Cerebellar nuclear complex (tissue), 1 donor: ENCODE results near the gene CDH22.
A peak's percentile ranks its signal among the peaks of the same experiment; 100 is the strongest.

Experiments
- DNase-seq, 2 experiments: peaks; one replicate each; lab custom pipeline; 2025; lab: John Stamatoyannopoulos, UW

Gene CDH22

GRCh38 chr20:46298374-46298773 is 9.9 kb downstream of the CDH22 start:
- no peak for DNase-seq

GRCh38 chr20:46296526-46297250 is 11.6 kb downstream of the CDH22 start:
- DNase-seq, result peak in 1 of 2 experiments; percentile 67

GRCh38 chr20:46293084-46293483 is 15.2 kb downstream of the CDH22 start:
- no peak for DNase-seq

DNA sequence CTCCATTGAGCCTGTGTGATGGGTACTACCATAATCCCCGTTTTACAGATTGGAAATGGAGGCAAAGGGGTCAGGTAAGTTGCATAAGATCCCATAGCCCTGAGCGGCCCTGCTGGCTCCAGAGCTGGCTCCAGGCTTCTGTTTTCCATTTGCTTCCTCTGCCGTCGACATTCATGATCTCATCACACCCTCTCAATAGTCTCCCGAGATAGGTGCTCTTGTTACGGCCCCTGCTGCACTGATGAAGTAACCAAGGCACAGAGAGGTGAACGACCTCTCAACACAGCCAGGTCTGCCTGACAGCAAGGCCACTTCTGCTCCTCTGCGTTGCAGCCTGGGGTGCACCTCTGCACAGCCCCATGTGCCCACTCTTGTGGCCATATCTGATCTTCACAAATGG is 16.9 kb downstream of the CDH22 start:
- no peak for DNase-seq

DNA sequence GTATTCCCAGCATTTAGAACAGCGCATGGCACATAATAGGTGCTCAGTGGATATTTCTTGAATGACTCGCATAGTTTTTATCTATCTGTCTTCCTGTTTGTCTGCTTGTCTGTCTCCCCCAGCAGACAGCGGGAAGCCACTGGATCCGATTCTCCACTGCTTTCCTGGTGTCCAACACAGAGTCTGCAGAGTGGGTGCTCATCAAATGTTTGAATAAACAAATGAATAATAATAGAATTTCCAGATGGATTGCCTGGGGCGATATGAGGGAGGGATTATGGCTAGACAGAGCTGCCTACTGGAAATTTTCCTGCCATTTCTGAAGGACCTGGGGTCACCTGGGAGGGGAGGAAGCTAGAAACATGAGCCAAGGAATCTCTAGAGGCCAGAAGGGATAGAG is 18.9 kb downstream of the CDH22 start:
- DNase-seq, result no peak

GRCh38 chr20:46286977-46287376 is 21.3 kb downstream of the CDH22 start:
- no peak for DNase-seq

GRCh38 chr20:46286382-46286781 is 21.9 kb downstream of the CDH22 start:
- DNase-seq, result no peak

GRCh38 chr20:46285740-46286139 is 22.6 kb downstream of the CDH22 start:
- DNase-seq, result no peak

- no peak for DNase-seq
Observed at GRCh38 chr20:46285072-46285471, 23.2 kb downstream of the CDH22 start.

DNA sequence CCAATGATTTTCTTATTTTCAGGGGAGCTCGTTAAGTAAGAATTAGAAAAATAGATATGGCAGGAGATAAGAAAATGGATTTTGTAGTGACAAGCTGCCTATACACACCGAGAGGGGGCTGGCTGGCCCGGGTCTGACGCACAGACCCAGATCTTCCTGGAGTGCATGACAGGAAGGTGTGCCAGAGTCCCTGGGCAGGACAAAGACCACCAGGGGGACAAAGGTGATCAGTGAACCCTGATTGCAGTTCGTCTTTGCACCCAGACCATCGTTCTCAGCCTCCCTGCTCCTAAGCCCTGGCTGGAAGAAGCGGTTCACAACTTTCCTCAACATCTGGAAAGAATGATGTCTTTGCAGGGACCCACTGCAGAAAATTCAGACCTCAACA is 24.3 kb downstream of the CDH22 start:
- DNase-seq, result no peak

GRCh38 chr20:46283426-46284039 is 24.8 kb downstream of the CDH22 start:
- DNase-seq, result no peak

DNA sequence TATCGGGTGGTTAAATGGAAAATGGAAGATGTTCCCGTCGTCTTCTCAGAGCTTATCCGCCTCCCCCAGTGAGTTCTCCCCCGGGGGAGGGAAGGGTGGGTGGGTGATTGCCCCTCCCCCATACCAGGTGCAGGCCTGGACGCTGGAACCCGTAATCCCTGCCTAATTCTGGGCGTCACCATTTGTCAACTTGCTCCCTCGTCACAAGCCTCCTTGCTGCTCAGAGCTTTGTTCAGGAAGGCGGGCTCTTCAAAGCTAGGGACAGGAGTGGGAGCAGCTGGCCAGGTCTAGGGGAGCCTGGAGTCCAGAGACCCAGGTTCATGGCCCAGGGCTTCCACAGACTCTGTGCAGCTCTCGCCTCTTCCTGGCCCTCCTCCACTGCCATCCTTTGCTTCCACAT is 25.6 kb downstream of the CDH22 start:
- no peak for DNase-seq

DNA sequence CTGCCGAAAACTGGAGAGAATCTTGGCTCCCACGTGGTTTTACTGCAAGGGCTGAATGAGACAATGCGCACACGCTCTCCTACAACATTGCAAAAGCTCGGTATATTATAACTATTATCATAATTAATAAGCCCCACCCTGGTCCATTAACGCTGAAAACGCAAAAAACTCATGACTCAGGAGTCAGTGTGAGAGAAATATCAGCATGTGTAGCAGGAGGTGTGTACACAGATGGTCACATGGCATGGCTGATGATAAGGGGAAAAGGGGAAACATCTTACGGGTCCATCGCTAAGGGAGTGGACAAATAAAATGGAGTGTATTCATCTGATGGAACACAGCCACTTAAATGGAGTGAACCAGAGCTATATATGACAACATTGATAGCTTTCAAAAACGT is 29.2 kb downstream of the CDH22 start:
- DNase-seq, result no peak

DNA sequence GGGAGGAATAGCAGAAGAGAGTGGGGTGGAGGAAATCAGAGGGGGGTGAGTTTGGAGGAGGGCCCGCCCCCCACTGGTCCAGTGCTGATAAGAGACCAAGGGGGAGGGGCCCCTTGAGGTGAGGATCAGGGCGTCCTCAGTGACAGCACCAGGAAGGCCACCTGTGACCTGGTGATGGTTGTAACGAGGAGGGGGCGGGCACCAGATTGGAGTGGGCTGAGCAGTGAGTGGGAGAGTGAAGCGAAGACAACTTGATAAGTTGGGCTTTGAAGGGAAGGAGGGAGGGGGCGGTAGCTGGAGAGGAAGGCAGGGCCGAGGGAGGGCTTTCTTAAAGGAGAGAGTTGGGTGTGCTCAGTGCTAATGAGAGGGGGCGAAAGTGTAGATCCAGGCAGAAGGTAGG is 30.7 kb downstream of the CDH22 start:
- DNase-seq, result no peak

GRCh38 chr20:46276531-46276930 is 31.8 kb downstream of the CDH22 start:
- DNase-seq, result no peak

DNA sequence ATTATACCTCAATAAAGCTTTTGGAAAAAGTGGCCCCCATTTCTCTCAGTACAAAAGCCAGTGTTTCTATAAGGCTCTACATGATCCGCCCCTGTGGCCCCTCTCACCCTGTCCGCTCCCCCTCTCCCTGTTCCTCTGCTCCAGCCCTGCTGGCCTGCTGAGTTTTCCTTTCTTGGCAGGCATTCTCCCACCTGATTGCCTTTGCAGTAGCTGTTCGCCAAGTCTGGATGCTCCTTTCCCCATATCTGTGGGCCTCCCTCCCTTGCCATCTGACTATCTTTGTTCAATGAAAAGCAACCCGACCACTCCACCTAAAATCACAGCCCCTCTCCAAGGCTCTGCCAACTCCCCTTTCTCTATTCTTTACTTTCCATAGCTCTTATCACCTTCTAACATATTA is 33.2 kb downstream of the CDH22 start:
- DNase-seq, result peak in 1 of 2 experiments; percentile 45

GRCh38 chr20:46273717-46274116 is 34.6 kb downstream of the CDH22 start:
- no peak for DNase-seq

DNA sequence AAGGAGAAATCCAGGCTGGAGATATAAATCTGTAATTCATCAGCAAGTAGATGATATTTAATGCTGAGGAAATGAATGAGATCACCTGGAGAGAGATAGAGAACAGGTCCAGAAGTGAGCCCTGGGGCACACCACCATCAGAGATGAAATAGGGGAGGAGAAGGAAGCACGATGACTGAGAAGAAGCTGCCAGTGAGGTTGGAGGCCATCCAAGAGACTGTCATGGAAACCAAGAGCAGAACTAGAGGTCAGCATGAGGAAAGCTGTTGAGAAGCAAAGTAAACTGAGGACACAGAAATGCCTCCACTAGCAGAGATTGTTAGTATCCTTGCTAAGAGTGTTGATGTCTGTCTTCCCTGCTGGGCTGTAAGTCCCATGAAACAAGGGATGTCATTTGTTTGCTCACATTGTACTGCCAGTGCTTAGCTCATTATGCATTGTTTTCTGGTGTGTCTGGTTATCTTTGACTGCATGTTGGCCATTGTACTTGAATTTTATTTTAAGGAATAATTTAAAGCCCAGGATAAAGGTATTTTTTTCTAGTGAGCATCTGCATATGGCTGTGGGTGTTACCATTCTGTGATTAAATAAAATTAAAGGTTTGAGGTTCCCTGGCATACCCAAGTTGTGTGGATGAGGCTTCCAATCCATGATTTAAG is 35.8 kb downstream of the CDH22 start:
- no peak for DNase-seq

DNA sequence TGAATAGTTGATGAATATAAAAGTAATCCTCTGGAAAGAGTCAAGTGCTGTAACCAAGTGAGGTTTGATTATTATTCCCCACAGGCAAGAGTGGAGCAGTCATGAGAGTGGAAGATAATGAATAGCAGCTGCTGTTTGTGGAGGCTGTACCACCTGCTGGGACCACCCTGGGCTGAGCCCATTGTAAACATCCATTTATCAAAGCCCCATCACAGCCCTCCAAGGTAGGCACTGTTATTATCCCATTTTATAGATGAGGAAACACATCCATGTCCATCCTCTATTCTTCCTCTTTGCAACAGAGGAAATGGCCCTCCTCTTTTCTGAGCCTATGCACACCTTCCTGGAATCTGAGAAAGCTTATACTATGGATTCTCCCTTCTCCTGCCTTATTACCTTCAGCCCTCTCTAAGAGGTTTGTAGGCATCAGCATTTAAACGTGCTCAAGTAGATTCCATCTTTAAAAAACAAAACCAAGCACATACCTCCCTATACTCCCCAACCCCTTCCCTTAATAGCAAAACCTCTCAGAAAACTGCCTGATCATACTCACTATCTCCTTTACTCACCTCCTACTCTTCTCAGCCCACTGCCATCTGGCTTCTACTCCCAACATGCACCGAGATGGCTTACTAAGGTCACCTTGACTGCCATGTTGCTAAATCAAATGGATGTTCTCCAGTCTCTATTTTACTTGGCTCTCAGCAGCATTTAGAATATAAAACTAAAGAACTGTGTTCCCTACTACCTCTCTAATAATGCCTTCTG is 37.1 kb downstream of the CDH22 start:
- no peak for DNase-seq

DNA sequence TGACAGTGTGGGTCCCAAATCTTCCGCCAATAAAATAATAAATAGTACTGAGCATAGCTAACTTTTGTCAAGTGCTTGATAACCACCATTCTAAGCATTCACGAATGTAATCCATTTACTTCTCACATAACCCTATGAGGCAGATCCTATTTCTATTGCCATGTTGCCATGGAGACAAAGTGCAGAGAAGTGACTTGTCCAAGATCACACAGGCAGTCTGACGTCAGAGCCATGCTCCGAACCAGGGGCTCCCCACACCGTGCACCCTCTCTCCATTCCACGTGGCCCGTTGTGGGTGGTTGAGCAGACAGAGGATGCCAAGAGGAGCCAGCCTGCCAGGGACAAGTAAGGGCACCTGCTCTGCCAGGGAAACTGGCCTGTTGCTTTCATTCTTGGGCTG is 38.9 kb downstream of the CDH22 start:
- no peak for DNase-seq

GRCh38 chr20:46268662-46269061 is 39.6 kb downstream of the CDH22 start:
- no peak for DNase-seq

DNA sequence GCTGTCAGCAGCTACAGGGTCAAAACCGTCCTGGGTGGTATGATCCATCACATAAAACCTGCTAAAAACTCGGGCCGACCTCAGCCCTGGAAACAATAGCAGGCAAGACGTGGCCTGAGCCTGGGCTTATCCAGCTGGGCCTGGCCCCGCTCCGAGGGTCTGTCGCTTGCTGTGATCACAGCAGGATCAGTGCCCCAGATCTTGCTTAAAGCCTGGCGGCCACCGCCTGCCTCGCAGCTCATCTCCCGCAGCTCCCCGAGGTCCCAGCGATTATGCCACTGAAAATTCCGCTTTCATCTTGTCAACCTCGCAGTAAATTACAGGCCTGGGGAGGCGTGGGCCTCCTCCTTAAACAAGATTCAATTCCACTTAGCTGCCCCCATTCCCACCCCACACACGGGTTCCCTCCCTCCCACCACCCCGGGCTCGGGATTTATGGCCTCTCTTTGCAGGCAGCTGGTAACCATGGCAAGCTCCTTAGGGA is 40.1 kb downstream of the CDH22 start:
- DNase-seq, result no peak
